Chondrocyte (in vitro differentiated cells): Measurements from ENCODE around the gene SIK1. TPM values are rescaled to one million over a fixed set of nuclear protein-coding genes. Genes with fewer than 3 reads are reported as not detected.
"Not testable (repeated sequence)": the region's sequence is repeated elsewhere in the genome, so short reads cannot be mapped to it uniquely, and the experiment has no call there.

ENCODE experiments used
- DNase-seq: peaks from one replicate; pipeline ENCODE4 v3.0.0; 2021; ENCODE audit warnings: mixed read lengths, low spot score
- H3K27ac Mint-ChIP-seq: one replicate; pipeline ENCODE4 v1.8.0; 2021; ENCODE audit warnings: mild to moderate bottlenecking, moderate library complexity, mixed read lengths; ENCODE audit not compliant: unreplicated experiment
- H3K27me3 Mint-ChIP-seq: 2 replicates; pipeline ENCODE4 v1.8.0; 2021; ENCODE audit warnings: low read depth, mixed read lengths
- H3K36me3 Mint-ChIP-seq: 2 replicates; pipeline ENCODE4 v1.8.0; 2021; ENCODE audit warnings: low read depth, mixed read lengths
- H3K4me1 Mint-ChIP-seq: 2 replicates; pipeline ENCODE4 v1.8.0; 2021; ENCODE audit warnings: low read depth, mild to moderate bottlenecking, mixed read lengths
- H3K4me3 Mint-ChIP-seq: one replicate; pipeline ENCODE4 v1.8.0; 2021; ENCODE audit warnings: mild to moderate bottlenecking, moderate library complexity, mixed read lengths; ENCODE audit not compliant: unreplicated experiment
- H3K9me3 Mint-ChIP-seq: 2 replicates; pipeline ENCODE4 v1.8.0; 2021; ENCODE audit warnings: low read depth, mixed read lengths
- total RNA-seq: library from RNA; stranded (reverse); gene quantifications from 3 replicates; pipeline ENCODE4 v1.2.1, GENCODE V29; 2021

SIK1 gene
- total RNA-seq, 1 donor from 2014 or later = 60.7 TPM

- H3K36me3 Mint-ChIP-seq, H3K27ac Mint-ChIP-seq, H3K4me1 Mint-ChIP-seq, DNase-seq, H3K27me3 Mint-ChIP-seq, H3K4me3 Mint-ChIP-seq, H3K9me3 Mint-ChIP-seq: not testable (repeated sequence)
Measured at GRCh38 chr21:43455717-43456116, 28.8 kb upstream of the SIK1 start.

- not testable (repeated sequence) for H3K27ac Mint-ChIP-seq, H3K9me3 Mint-ChIP-seq, H3K4me1 Mint-ChIP-seq, H3K36me3 Mint-ChIP-seq, DNase-seq, H3K27me3 Mint-ChIP-seq, H3K4me3 Mint-ChIP-seq
Measured at GRCh38 chr21:43454176-43454575, 27.2 kb upstream of the SIK1 start.

GRCh38 chr21:43451850-43452249 is 24.9 kb upstream of the SIK1 start:
- H3K27me3 Mint-ChIP-seq, DNase-seq, H3K27ac Mint-ChIP-seq, H3K9me3 Mint-ChIP-seq, H3K4me1 Mint-ChIP-seq, H3K36me3 Mint-ChIP-seq, H3K4me3 Mint-ChIP-seq: not testable (repeated sequence)

- not testable (repeated sequence) for H3K4me1 Mint-ChIP-seq, DNase-seq, H3K4me3 Mint-ChIP-seq, H3K27me3 Mint-ChIP-seq, H3K36me3 Mint-ChIP-seq, H3K9me3 Mint-ChIP-seq, H3K27ac Mint-ChIP-seq
Measured at GRCh38 chr21:43450287-43450686, 23.4 kb upstream of the SIK1 start.

GRCh38 chr21:43447353-43447977 is 20.5 kb upstream of the SIK1 start:
- H3K4me1 Mint-ChIP-seq, H3K36me3 Mint-ChIP-seq, H3K27me3 Mint-ChIP-seq, DNase-seq, H3K4me3 Mint-ChIP-seq, H3K27ac Mint-ChIP-seq, H3K9me3 Mint-ChIP-seq: not testable (repeated sequence)

GRCh38 chr21:43446277-43446932 is 19.5 kb upstream of the SIK1 start:
- H3K4me1 Mint-ChIP-seq, H3K27me3 Mint-ChIP-seq, H3K36me3 Mint-ChIP-seq, DNase-seq, H3K9me3 Mint-ChIP-seq, H3K27ac Mint-ChIP-seq, H3K4me3 Mint-ChIP-seq: not testable (repeated sequence)

- not testable (repeated sequence) for H3K4me3 Mint-ChIP-seq, H3K27ac Mint-ChIP-seq, H3K9me3 Mint-ChIP-seq, DNase-seq, H3K4me1 Mint-ChIP-seq, H3K27me3 Mint-ChIP-seq, H3K36me3 Mint-ChIP-seq
Measured at GRCh38 chr21:43444524-43444923, 17.6 kb upstream of the SIK1 start.

- not testable (repeated sequence) for H3K27me3 Mint-ChIP-seq, H3K4me3 Mint-ChIP-seq, DNase-seq, H3K36me3 Mint-ChIP-seq, H3K4me1 Mint-ChIP-seq, H3K27ac Mint-ChIP-seq, H3K9me3 Mint-ChIP-seq
Measured at GRCh38 chr21:43442571-43442970, 15.6 kb upstream of the SIK1 start.

- H3K4me1 Mint-ChIP-seq, H3K27ac Mint-ChIP-seq, H3K27me3 Mint-ChIP-seq, H3K9me3 Mint-ChIP-seq, H3K36me3 Mint-ChIP-seq, H3K4me3 Mint-ChIP-seq, DNase-seq: not testable (repeated sequence)
Measured at GRCh38 chr21:43440835-43441727, 14.2 kb upstream of the SIK1 start.

GRCh38 chr21:43439316-43440075 is 12.6 kb upstream of the SIK1 start:
- not testable (repeated sequence) for H3K27me3 Mint-ChIP-seq, DNase-seq, H3K36me3 Mint-ChIP-seq, H3K4me3 Mint-ChIP-seq, H3K9me3 Mint-ChIP-seq, H3K27ac Mint-ChIP-seq, H3K4me1 Mint-ChIP-seq

- H3K9me3 Mint-ChIP-seq, H3K27me3 Mint-ChIP-seq, H3K36me3 Mint-ChIP-seq, DNase-seq, H3K4me1 Mint-ChIP-seq, H3K27ac Mint-ChIP-seq, H3K4me3 Mint-ChIP-seq: not testable (repeated sequence)
Measured at GRCh38 chr21:43436272-43436671, 9.3 kb upstream of the SIK1 start.
